GM12878 (cell line): ENCODE measurements around the gene RNASE13.

Experiments
- CBX5 ChIP-seq: sonication (generic); IDR thresholded peaks from 2 replicates; pipeline ENCODE4 v1.6.1; 2016; ENCODE audit warnings: low read depth, moderate library complexity, mild to moderate bottlenecking, inconsistent platforms
- EP300 ChIP-seq, 2 experiments: fragments of 150-350 bp in 1 of 2; IDR thresholded peaks; 2 replicates each; pipeline ENCODE4 v1.6.1; 2011 to 2012; ENCODE audit warnings: low read depth in 2 of 2, low read length in 2 of 2, borderline replicate concordance in 1 of 2, improper control_type of control experiment in 1 of 2, inconsistent platforms in 1 of 2; ENCODE audit not compliant: control insufficient read depth in 1 of 2
- EZH2 ChIP-seq: IDR thresholded peaks from 2 replicates; pipeline ENCODE4 v1.6.1; 2012; ENCODE audit warnings: low read depth, mild to moderate bottlenecking, control low read depth, inconsistent platforms, low read length, borderline replicate concordance; ENCODE audit not compliant: control insufficient read depth
- FOXM1 ChIP-seq: IDR thresholded peaks from 2 replicates; pipeline ENCODE4 v1.6.1; 2012; ENCODE audit warnings: low read depth, mild to moderate bottlenecking, inconsistent platforms, low read length, moderate library complexity
- LARP7 ChIP-seq: fragments of 450-650 bp; IDR thresholded peaks from 2 replicates; pipeline ENCODE4 v1.6.1; 2017; ENCODE audit warnings: mild to moderate bottlenecking
- NFYB ChIP-seq: IDR thresholded peaks from 2 replicates; pipeline ENCODE4 v1.6.1; 2011; ENCODE audit warnings: low read depth, mild to moderate bottlenecking, low read length, improper control_type of control experiment, moderate library complexity; ENCODE audit not compliant: insufficient read depth
- RAD21 ChIP-seq: IDR thresholded peaks from 2 replicates; pipeline ENCODE4 v1.6.1; 2011; ENCODE audit warnings: mild to moderate bottlenecking, low read depth, low read length, moderate library complexity; ENCODE audit not compliant: insufficient read depth
- RFX5 ChIP-seq: IDR thresholded peaks from 2 replicates; pipeline ENCODE4 v1.6.1; 2011; ENCODE audit warnings: low read depth, low read length, improper control_type of control experiment
- SIX5 ChIP-seq: IDR thresholded peaks from 2 replicates; pipeline ENCODE4 v1.6.1; 2011; ENCODE audit warnings: mild to moderate bottlenecking, low read depth, low read length, moderate library complexity; ENCODE audit not compliant: severe bottlenecking
- SRF ChIP-seq, 2 experiments: IDR thresholded peaks; 2 replicates each; pipeline ENCODE4 v1.6.1; 2011; ENCODE audit warnings: low read depth in 2 of 2, low read length in 2 of 2, mild to moderate bottlenecking in 1 of 2, moderate library complexity in 1 of 2
- TF ChIP-seq, protein P1 (sequence below), 3 experiments: IDR thresholded peaks in 2 of 3; conservative IDR thresholded peaks in 1 of 3; 2 replicates each; pipeline ENCODE4 v1.5.1; 2011; ENCODE audit warnings: low read depth in 3 of 3, low read length in 3 of 3, mild to moderate bottlenecking in 3 of 3, control low read depth in 2 of 3, moderate library complexity in 2 of 3, inconsistent platforms in 1 of 3, mixed read lengths in 1 of 3; ENCODE audit not compliant: control insufficient read depth in 2 of 3, insufficient read depth in 1 of 3; ENCODE audit errors: extremely low read depth in 1 of 3
- TF ChIP-seq, protein P2 (sequence below): IDR thresholded peaks from 2 replicates; pipeline ENCODE4 v1.6.1; 2012; ENCODE audit warnings: low read depth, low read length, improper control_type of control experiment
- TF ChIP-seq, protein P3 (sequence below): IDR thresholded peaks from 2 replicates; pipeline ENCODE4 v1.6.1; 2012; ENCODE audit warnings: mild to moderate bottlenecking, low read depth, low read length

DNA sequence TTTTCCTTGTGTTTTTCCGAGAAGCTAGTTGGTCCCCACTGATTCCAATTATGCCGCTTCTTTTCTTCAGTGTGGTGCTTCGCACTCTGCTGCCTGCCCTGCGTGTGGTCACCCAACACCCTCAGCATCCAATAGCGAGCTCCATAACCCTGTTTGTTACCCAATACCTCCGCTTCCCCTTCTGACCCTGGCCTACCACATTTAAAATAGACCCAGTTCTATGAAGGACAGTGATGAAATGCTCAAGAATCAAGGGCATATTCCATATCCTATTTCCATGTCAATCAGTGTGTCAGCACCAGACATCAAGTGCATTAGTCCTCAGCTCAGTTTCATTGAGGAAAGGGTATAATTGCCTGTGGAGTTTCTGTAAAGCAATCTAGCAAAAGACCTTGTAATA, 19.3 kb downstream of the RNASE13 start:
- TF ChIP-seq RFX5 (no peak), LARP7 (no peak), NFYB (no peak), RAD21 (no peak), EZH2 (no peak), CBX5 (no peak), SRF (IDR thresholded peaks at IDR 0.05; ENCODE audit: low read depth in 2 of 2, low read length in 2 of 2) (no peak), EP300 (IDR thresholded peaks at IDR 0.05; ENCODE audit: borderline replicate concordance in 1 of 2, control insufficient read depth in 1 of 2, low read depth in 2 of 2, low read length in 2 of 2) (no peak), FOXM1 (no peak), SIX5 (no peak)
- TF ChIP-seq, protein P1, sequence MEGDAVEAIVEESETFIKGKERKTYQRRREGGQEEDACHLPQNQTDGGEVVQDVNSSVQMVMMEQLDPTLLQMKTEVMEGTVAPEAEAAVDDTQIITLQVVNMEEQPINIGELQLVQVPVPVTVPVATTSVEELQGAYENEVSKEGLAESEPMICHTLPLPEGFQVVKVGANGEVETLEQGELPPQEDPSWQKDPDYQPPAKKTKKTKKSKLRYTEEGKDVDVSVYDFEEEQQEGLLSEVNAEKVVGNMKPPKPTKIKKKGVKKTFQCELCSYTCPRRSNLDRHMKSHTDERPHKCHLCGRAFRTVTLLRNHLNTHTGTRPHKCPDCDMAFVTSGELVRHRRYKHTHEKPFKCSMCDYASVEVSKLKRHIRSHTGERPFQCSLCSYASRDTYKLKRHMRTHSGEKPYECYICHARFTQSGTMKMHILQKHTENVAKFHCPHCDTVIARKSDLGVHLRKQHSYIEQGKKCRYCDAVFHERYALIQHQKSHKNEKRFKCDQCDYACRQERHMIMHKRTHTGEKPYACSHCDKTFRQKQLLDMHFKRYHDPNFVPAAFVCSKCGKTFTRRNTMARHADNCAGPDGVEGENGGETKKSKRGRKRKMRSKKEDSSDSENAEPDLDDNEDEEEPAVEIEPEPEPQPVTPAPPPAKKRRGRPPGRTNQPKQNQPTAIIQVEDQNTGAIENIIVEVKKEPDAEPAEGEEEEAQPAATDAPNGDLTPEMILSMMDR (IDR thresholded peaks at IDR 0.05 in 2 of 3, conservative IDR thresholded peaks at IDR 0.05 in 1 of 3; ENCODE audit: control insufficient read depth in 2 of 3, extremely low read depth in 1 of 3, insufficient read depth in 1 of 3, low read depth in 3 of 3, low read length in 3 of 3) = no peak
- TF ChIP-seq, protein P2, sequence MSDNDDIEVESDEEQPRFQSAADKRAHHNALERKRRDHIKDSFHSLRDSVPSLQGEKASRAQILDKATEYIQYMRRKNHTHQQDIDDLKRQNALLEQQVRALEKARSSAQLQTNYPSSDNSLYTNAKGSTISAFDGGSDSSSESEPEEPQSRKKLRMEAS = no peak
- TF ChIP-seq, protein P3, sequence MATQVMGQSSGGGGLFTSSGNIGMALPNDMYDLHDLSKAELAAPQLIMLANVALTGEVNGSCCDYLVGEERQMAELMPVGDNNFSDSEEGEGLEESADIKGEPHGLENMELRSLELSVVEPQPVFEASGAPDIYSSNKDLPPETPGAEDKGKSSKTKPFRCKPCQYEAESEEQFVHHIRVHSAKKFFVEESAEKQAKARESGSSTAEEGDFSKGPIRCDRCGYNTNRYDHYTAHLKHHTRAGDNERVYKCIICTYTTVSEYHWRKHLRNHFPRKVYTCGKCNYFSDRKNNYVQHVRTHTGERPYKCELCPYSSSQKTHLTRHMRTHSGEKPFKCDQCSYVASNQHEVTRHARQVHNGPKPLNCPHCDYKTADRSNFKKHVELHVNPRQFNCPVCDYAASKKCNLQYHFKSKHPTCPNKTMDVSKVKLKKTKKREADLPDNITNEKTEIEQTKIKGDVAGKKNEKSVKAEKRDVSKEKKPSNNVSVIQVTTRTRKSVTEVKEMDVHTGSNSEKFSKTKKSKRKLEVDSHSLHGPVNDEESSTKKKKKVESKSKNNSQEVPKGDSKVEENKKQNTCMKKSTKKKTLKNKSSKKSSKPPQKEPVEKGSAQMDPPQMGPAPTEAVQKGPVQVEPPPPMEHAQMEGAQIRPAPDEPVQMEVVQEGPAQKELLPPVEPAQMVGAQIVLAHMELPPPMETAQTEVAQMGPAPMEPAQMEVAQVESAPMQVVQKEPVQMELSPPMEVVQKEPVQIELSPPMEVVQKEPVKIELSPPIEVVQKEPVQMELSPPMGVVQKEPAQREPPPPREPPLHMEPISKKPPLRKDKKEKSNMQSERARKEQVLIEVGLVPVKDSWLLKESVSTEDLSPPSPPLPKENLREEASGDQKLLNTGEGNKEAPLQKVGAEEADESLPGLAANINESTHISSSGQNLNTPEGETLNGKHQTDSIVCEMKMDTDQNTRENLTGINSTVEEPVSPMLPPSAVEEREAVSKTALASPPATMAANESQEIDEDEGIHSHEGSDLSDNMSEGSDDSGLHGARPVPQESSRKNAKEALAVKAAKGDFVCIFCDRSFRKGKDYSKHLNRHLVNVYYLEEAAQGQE = no peak
